Mucosa of stomach (tissue), 1 donor: ENCODE measurements around the gene SPIRE2.
"Not testable (repeated sequence)": the region's sequence is repeated elsewhere in the genome, so short reads cannot be mapped to it uniquely, and the experiment has no call there.

Source experiments
- H3K27me3 ChIP-seq: one replicate; pipeline ENCODE4 v1.7.0; 2013; ENCODE audit warnings: mild to moderate bottlenecking, low read length; ENCODE audit not compliant: control insufficient read depth, insufficient read depth
- H3K36me3 ChIP-seq: one replicate; pipeline ENCODE4 v1.7.0; 2013; ENCODE audit warnings: low read length; ENCODE audit not compliant: control insufficient read depth, insufficient read depth
- H3K4me1 ChIP-seq: one replicate; pipeline ENCODE4 v1.7.0; 2013; ENCODE audit warnings: mild to moderate bottlenecking, low read length; ENCODE audit not compliant: control insufficient read depth, insufficient read depth
- H3K4me3 ChIP-seq: one replicate; pipeline ENCODE4 v1.7.0; 2013; ENCODE audit warnings: low read length
- H3K9ac ChIP-seq: one replicate; pipeline ENCODE4 v1.7.0; 2013; ENCODE audit warnings: mild to moderate bottlenecking, low read length, moderate library complexity
- H3K9me3 ChIP-seq: one replicate; pipeline ENCODE4 v1.7.0; 2013; ENCODE audit warnings: mild to moderate bottlenecking, low read length, moderate library complexity; ENCODE audit not compliant: control insufficient read depth
- donor health status: Pancreatic carcinoma.

The SPIRE2 gene

DNA sequence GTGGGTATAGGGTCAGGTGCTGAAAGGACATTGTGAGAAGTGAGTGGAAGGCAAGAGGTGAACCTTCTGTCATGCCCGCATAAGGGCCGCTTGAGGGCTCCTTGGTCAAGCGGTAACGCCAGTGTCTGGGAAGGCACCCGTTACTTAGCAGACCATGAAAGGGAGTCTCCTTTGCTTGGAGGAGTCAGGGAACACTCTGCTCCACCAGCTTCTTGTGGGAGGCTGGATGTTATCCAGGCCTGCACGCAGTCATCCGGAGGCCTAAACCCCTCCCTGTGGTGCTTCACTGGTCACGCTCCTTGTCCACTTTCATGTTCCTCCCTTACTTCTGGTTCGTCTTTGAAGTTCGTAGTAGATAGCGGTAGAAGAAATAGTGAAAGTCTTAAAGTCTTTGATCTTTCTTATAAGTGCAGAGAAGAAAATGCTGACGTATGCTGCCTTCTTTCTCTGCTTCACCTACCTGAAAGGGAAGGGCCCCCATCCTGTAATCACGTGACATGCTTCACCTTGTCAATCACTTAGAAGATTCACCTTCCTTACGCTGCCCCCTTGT lies 9.3 kb upstream of the SPIRE2 start:
- H3K27me3 ChIP-seq, H3K36me3 ChIP-seq, H3K9me3 ChIP-seq, H3K9ac ChIP-seq, H3K4me3 ChIP-seq: not testable (repeated sequence)
- H3K4me1 ChIP-seq = peaks cover 18% of the 10 kb centered on the region

GRCh38 chr16:89819448-89819847 lies 8.8 kb upstream of the SPIRE2 start:
- peaks cover 18% of the 10 kb centered on the region for H3K4me1 ChIP-seq
- H3K4me3 ChIP-seq, H3K9me3 ChIP-seq, H3K27me3 ChIP-seq, H3K36me3 ChIP-seq, H3K9ac ChIP-seq: not testable (repeated sequence)

DNA sequence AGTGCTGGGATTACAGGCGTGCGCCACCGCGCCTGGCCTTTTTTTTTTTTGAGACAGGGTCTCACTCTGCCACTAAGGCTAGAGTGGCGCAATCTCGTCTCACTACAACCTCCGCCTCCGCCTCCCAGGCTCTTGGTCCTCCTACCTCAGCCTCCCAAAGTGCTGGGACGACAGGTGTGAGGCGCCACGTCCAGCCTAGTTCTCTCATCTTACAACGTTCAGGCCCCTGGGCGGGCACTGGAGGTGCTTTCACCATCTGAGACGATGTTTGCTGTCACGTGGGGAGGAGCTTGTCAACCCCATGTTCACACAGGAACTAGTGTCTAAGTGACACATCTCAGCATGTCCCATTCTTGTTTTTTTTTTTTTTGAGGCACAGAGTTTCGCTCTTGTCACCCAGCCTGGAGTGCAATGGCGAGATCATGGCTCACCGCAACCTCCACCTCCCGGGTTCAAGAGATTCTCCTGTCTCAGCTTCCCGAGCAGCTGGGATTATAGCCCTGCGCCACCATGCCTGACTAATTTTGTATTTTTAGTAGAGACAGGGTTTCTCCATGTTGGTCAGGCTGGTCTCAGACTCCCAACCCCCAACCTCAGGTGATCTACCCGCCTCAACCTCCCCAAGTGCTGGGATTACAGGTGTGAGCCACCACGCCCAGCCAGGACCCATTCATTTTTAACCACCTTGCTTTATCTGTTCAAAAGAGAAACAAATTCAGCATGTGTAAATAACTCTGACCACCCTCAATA lies 6.7 kb upstream of the SPIRE2 start:
- H3K9ac ChIP-seq = no peak overlapping the region
- no peaks in the 10 kb centered on the region for H3K9me3 ChIP-seq
- H3K4me1 ChIP-seq = peaks cover 19% of the 10 kb centered on the region
- no peak overlapping the region for H3K4me3 ChIP-seq
- no peaks in the 10 kb centered on the region for H3K36me3 ChIP-seq
- H3K27me3 ChIP-seq = no peaks in the 10 kb centered on the region

DNA sequence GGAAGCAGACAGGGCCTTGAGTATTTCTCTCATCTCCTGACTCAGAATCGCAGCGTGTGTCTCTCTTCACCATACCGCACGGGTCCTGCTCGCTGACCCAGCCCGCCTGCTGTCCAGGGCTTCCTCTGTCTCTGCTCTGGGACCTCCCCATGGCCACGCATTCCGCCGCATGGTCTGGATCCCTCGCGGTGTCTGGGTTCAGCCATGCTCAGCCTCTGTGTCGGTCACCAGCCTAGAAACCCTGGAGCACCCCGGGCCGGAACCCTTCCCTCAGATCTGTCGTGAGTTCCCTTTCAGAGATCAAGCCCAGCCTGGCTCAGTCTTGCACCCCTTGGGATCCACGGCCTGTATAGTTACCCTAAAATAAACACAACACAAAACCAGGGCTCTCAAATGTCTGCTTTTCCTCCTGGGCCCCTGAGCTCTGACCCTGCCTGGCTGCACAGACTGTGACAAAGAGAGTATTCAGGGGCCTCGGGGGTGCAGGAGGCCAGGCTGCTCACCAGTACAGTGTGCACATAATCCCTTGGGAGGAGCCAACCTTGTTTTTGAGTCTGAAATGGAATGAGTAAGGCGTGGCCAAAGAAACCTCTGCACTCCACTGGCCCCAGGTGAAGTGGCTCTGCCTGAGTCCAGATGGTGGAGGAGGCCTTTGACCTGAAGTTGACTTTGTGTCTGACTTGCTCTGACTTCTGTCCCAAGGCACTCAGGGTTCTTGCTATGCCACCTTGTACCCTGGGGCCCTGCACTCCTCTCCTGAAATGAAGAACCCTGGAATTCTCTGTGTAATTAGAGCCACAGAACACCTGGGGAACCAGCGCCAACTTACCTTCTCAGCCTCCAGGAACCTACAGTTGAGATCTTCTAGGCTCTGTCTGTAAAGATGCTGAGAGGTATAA lies 5.8 kb upstream of the SPIRE2 start:
- Histone ChIP-seq H3K36me3 (no peaks in the 10 kb centered on the region), H3K4me1 (peaks cover 24% of the 10 kb centered on the region), H3K9me3 (no peaks in the 10 kb centered on the region), H3K9ac (peak overlapping the region; percentile 35), H3K27me3 (no peaks in the 10 kb centered on the region), H3K4me3 (no peak overlapping the region)

DNA sequence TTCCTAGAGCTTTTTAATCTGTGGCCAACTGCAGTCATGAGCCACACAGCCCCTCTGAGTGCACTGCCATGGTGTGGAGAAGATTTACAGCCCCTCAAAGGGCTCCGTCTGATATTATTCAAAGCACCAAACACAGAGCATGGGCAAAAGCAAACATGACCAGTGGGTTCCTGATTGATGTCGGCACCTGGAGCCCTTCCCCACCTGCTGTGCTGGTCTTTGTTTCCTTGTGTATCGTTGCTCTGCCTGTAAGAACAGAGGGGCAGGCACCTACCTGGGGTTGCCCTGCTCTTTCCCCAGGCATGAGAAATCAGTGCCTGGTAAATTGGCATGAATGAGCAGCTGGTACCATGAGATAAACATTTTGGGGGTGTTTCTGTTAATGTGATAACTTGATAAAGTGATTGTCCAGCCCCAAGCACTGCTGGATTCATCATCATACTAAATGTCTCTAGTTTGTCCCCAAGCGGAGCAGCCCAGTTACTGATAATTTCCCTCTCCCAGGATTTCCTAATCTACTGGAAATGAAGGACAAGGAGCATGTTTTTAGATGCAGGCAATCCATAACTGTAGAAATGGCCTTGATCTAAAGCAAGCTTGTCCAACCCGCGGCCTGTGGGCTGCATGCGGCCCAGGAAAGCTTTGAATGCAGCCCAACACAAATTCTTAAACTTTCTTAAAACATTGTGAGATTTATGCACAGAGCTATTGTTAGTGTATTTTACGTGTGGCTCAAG lies 5.0 kb upstream of the SPIRE2 start:
- Histone ChIP-seq H3K27me3 (no peaks in the 10 kb centered on the region), H3K9ac (no peak overlapping the region), H3K4me1 (peaks cover 25% of the 10 kb centered on the region), H3K36me3 (no peaks in the 10 kb centered on the region), H3K9me3 (no peaks in the 10 kb centered on the region), H3K4me3 (no peak overlapping the region)

- H3K36me3 ChIP-seq, H3K27me3 ChIP-seq, H3K9ac ChIP-seq, H3K9me3 ChIP-seq, H3K4me3 ChIP-seq: not testable (repeated sequence)
- H3K4me1 ChIP-seq = peaks cover 25% of the 10 kb centered on the region
These were observed 4.5 kb upstream of the SPIRE2 start for GRCh38 chr16:89823824-89824148.

DNA sequence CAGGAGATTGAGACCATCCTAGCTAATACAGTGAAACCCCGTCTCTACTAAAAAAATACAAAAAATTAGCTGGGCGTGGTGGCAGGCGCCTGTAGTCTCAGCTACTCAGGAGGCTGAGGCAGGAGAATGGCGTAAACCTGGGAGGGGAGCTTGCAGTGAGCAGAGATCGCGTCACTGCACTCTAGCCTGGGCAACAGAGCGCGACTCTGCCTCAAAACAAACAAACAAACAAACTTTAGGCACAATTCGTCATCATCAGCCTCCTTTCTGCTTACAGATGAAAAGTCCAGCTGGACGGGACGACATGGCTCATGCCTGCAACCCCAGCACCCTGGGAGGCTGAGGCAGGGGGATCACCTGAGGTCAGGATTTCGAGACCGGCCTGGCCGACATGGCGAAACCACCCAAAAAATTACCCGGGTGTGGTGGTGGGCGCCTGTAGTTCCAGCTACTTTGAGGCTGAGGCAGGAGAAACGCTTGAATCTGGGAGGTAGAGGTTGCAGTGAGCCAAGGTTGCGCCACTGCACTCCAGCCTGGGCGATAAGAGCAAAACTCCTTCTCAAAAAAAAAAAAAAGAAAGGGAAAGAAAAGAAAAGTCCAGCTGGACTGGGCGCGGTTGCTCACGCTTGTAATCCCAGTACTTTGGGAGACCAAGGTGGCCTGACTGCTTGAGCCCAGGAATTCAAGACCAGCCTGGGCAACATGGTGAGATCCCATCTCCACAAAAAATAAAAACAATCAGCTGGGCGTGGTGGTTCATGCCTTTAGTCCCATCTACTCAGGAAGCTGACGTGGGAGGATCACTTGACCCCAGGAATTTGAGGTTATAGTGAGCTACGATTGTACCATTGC lies 1.5 kb upstream of the SPIRE2 start:
- no peaks in the 10 kb centered on the region for H3K27me3 ChIP-seq
- H3K9me3 ChIP-seq = no peaks in the 10 kb centered on the region
- H3K4me1 ChIP-seq = peaks cover 45% of the 10 kb centered on the region
- H3K4me3 ChIP-seq = no peak overlapping the region
- H3K36me3 ChIP-seq = no peaks in the 10 kb centered on the region
- no peak overlapping the region for H3K9ac ChIP-seq

GRCh38 chr16:89827383-89828198 lies 684 bp upstream of the SPIRE2 start:
- Histone ChIP-seq H3K4me3 (peak overlapping the region; percentile 7), H3K9ac (peak overlapping the region; percentile 49), H3K9me3 (no peaks in the 10 kb centered on the region), H3K36me3 (no peaks in the 10 kb centered on the region), H3K4me1 (peaks cover 45% of the 10 kb centered on the region), H3K27me3 (no peaks in the 10 kb centered on the region)

- Histone ChIP-seq H3K36me3 (no peaks in the 10 kb centered on the region), H3K4me3 (peak overlapping the region; percentile 44), H3K4me1 (peaks cover 49% of the 10 kb centered on the region), H3K27me3 (no peaks in the 10 kb centered on the region), H3K9ac (peak overlapping the region; percentile 84), H3K9me3 (no peaks in the 10 kb centered on the region)
These were observed 775 bp downstream of the SPIRE2 start for GRCh38 chr16:89828870-89829629.

DNA sequence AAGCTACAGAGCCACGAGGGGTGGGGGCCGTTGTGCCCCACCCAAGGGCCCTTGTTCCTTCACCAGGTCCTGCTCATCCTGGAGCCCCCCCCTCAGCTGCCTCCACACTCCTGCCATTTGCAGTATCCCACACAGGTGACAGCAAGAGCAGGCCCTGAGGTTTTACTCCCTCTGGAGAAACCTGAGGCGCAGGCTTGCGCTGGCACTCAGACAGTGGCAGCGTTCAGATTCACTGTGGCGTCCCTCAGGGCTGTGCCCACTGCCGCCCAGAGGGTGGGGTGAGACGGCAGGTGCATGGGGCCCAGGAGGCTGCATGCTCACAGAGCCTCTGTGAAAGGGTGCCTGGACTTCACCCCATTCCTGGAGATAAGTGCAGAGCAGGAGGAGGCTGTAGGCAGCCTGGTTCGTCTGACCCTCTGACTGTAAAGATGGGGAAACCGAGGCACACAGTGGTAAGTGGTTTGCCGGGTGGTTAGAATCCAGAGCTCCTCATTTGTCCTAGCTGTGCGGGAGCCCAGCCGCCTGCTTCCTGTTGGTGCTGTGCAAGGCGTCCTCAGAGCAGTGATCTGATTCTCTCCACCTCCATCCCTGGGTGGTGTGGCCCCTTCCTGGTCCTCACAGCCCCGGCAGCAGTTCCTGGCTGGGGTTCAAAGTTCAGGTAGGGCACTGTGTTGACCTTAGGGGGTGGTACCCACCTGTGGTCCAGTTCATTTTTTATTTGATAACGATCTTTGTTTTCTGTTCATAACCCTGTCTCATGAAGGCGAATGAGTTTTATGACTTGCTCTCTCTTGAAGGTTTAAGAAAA lies 1.6 kb downstream of the SPIRE2 start:
- Histone ChIP-seq H3K4me3 (peak overlapping the region; percentile 44), H3K27me3 (no peaks in the 10 kb centered on the region), H3K9ac (peak overlapping the region; percentile 84), H3K36me3 (no peaks in the 10 kb centered on the region), H3K9me3 (no peaks in the 10 kb centered on the region), H3K4me1 (peaks cover 52% of the 10 kb centered on the region)
